ENCODE measurements around the gene SLC7A1. TPM values are rescaled to one million over a fixed set of nuclear protein-coding genes. Genes with fewer than 3 reads are reported as not detected.

SLC7A1 gene
- total and polyA plus RNA-seq, 2 of the 13 experiments (the other 11 are each of a cell fraction or from before 2014, with no cell fraction given), result 14.5 to 15.3 TPM

GRCh38 chr13:29527916-29528315, 67.6 kb downstream of the SLC7A1 start (continued):
- no peak for TF ChIP-seq HIVEP1 (CRISPR knock-in tag; IDR thresholded peaks at IDR 0.05)
- TF ChIP-seq ZNF713 (CRISPR knock-in tag; IDR thresholded peaks at IDR 0.05), result no peak
- TF ChIP-seq ZNF12 (CRISPR knock-in tag; IDR thresholded peaks at IDR 0.05), result no peak
- no peak for TF ChIP-seq ZNF138 (CRISPR knock-in tag; IDR thresholded peaks at IDR 0.05; ENCODE audit: low read depth)
- no peak for TF ChIP-seq ZNF724P (CRISPR knock-in tag; IDR thresholded peaks at IDR 0.05; ENCODE audit: borderline replicate concordance)

DNA sequence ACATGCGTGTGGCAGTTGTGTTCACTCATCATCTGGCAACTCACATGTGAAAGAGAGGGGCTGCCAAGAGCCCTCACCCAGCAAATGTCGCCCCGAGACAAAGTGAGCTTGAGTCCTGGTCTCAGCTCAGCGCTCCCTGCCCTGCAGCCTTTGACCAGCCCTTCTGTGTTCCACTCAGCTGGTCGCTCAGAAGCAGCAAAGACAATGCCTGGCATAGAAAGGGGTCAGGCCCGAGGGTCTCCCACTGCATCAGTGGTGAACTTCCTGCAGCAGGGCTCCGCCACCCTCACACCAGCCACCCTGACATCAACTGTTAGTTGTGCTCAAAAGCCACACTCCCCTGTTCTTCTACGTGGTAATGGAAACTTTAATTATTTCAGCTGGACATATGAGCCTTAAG, 68.0 kb downstream of the SLC7A1 start:
- Histone ChIP-seq H3K4me2 (ENCODE audit: low read depth, low read length) (no peak overlapping the region), H3K4me3 (replicated peaks in 1 of 3; ENCODE audit: insufficient read depth in 1 of 3, low read depth in 2 of 3, low read length in 3 of 3) (no peak overlapping the region), H3K4me1 (ENCODE audit: insufficient read depth, low read length) (no peaks in the 10 kb centered on the region), H3K36me3 (replicated peaks in 1 of 2; ENCODE audit: control insufficient read depth in 1 of 2, insufficient read depth in 2 of 2, low read length in 2 of 2) (peaks cover 40 to 80% of the 10 kb centered on the region in 2 experiments), H3K9ac (ENCODE audit: insufficient read depth, low read depth, low read length) (no peak overlapping the region), H2AFZ (ENCODE audit: low read length) (no peak overlapping the region), H3K9me3 (ENCODE audit: low read length) (no peaks in the 10 kb centered on the region), H4K20me1 (ENCODE audit: insufficient read depth, low read length) (no peaks in the 10 kb centered on the region; the same call in 1 of the 2 replicates), H3K27me3 (ENCODE audit: control insufficient read depth in 1 of 2, insufficient read depth in 2 of 2, low read length in 2 of 2) (no peaks in the 10 kb centered on the region), H3K27ac (ENCODE audit: extremely low read length, insufficient read depth, low read length) (no peak overlapping the region), H3K79me2 (ENCODE audit: insufficient read depth, low read length) (no peaks in the 10 kb centered on the region)
- in situ Hi-C loops (cut with HindIII; ENCODE audit: extremely low pct_ligation_motif_present, low pct_unique_long_range_greater_than_20kb) (no loop called here), intact Hi-C loops (cut with micrococcal nuclease; ENCODE audit: unreplicated experiment) (no loop called here)
- BruUV-seq (replicated peaks), result no TSS peak
- TF ChIP-seq RBM22 (optimal IDR thresholded peaks at IDR 0.05; ENCODE audit: low read length) (peak; percentile 15), GLI4 (CRISPR knock-in tag; IDR thresholded peaks at IDR 0.05; ENCODE audit: borderline replicate concordance) (no peak)
- CTCF ChIA-PET (ENCODE audit: low intra/inter-chr PET ratio, low total read pairs), result no interaction called here
- no peak for FAIRE-seq
- DNase-seq (ENCODE audit: low spot score), result no peak
- 90% methylated on average over 7 of the region's 8 CpGs for WGBS (ENCODE audit: low lambda C conversion rate)
- no peak for ATAC-seq
- POLR2A ChIA-PET, result no interaction called here

- POLR2A ChIA-PET, result no interaction called here
- TF ChIP-seq ZSCAN12 (CRISPR knock-in tag; IDR thresholded peaks at IDR 0.05) (no peak), FOSL1 (CRISPR knock-in tag; IDR thresholded peaks at IDR 0.05; ENCODE audit: borderline replicate concordance) (no peak), SNAPC5 (CRISPR knock-in tag; IDR thresholded peaks at IDR 0.05; ENCODE audit: borderline replicate concordance) (no peak), ZNF570 (CRISPR knock-in tag; IDR thresholded peaks at IDR 0.05; ENCODE audit: borderline replicate concordance) (no peak), ZNF841 (CRISPR knock-in tag; IDR thresholded peaks at IDR 0.05; ENCODE audit: borderline replicate concordance) (no peak), STAT5B (CRISPR knock-in tag; IDR thresholded peaks at IDR 0.05) (no peak), CREM (IDR thresholded peaks at IDR 0.05) (no peak), CREM (CRISPR knock-in tag; IDR thresholded peaks at IDR 0.05) (no peak), GABPB1 (CRISPR knock-in tag; IDR thresholded peaks at IDR 0.05) (no peak), HDAC1 (CRISPR knock-in tag; IDR thresholded peaks at IDR 0.05) (no peak), ZNF263 (CRISPR knock-in tag; IDR thresholded peaks at IDR 0.05) (no peak), ZNF674 (CRISPR knock-in tag; IDR thresholded peaks at IDR 0.05; ENCODE audit: low read depth) (no peak)
- TF ChIP-seq, protein P1, sequence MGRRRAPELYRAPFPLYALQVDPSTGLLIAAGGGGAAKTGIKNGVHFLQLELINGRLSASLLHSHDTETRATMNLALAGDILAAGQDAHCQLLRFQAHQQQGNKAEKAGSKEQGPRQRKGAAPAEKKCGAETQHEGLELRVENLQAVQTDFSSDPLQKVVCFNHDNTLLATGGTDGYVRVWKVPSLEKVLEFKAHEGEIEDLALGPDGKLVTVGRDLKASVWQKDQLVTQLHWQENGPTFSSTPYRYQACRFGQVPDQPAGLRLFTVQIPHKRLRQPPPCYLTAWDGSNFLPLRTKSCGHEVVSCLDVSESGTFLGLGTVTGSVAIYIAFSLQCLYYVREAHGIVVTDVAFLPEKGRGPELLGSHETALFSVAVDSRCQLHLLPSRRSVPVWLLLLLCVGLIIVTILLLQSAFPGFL (CRISPR knock-in tag; IDR thresholded peaks at IDR 0.05), result no peak
Measured at GRCh38 chr13:29526741-29527140, 68.7 kb downstream of the SLC7A1 start.

More at GRCh38 chr13:29526741-29527140, 68.7 kb downstream of the SLC7A1 start:
- Histone ChIP-seq H3K4me3 (replicated peaks in 1 of 3; ENCODE audit: insufficient read depth in 1 of 3, low read depth in 2 of 3, low read length in 3 of 3) (no peak overlapping the region), H3K27ac (ENCODE audit: extremely low read length, insufficient read depth, low read length) (no peak overlapping the region), H3K4me2 (ENCODE audit: low read depth, low read length) (no peak overlapping the region), H3K9me3 (ENCODE audit: low read length) (no peaks in the 10 kb centered on the region), H3K9ac (ENCODE audit: insufficient read depth, low read depth, low read length) (no peak overlapping the region), H3K27me3 (ENCODE audit: control insufficient read depth in 1 of 2, insufficient read depth in 2 of 2, low read length in 2 of 2) (no peaks in the 10 kb centered on the region), H2AFZ (ENCODE audit: low read length) (no peak overlapping the region), H3K79me2 (ENCODE audit: insufficient read depth, low read length) (no peaks in the 10 kb centered on the region), H3K36me3 (replicated peaks in 1 of 2; ENCODE audit: control insufficient read depth in 1 of 2, insufficient read depth in 2 of 2, low read length in 2 of 2) (peaks cover 42 to 80% of the 10 kb centered on the region in 2 experiments), H3K4me1 (ENCODE audit: insufficient read depth, low read length) (no peaks in the 10 kb centered on the region), H4K20me1 (ENCODE audit: insufficient read depth, low read length) (no peaks in the 10 kb centered on the region; the same call in 1 of the 2 replicates)
- 96% methylated on average over 14 of the region's 14 CpGs for WGBS (ENCODE audit: low lambda C conversion rate)
- no peak for FAIRE-seq
- no peak for DNase-seq (ENCODE audit: low spot score)
- CTCF ChIA-PET (ENCODE audit: low intra/inter-chr PET ratio, low total read pairs), result no interaction called here
- ATAC-seq, result no peak
- no TSS peak for BruUV-seq (replicated peaks)
- in situ Hi-C loops (cut with HindIII; ENCODE audit: extremely low pct_ligation_motif_present, low pct_unique_long_range_greater_than_20kb), result no loop called here
- intact Hi-C loops (cut with micrococcal nuclease; ENCODE audit: unreplicated experiment), result no loop called here
